Left ventricle myocardium inferior (tissue), 1 donor: Measurements from ENCODE around the gene ARMC8. TPM values are rescaled to one million over a fixed set of nuclear protein-coding genes. Genes with fewer than 3 reads are reported as not detected.

Source experiments
- DNase-seq: peaks from one replicate; pipeline ENCODE4 v3.0.0-alpha.2; 2020
- H3K27ac ChIP-seq: fragments of 200-600 bp; replicated peaks from 2 replicates; pipeline ENCODE4 v1.8.0; 2021
- H3K27me3 ChIP-seq: fragments of 200-600 bp; 2 replicates; pipeline ENCODE4 v1.8.0; 2021; ENCODE audit warnings: low read depth
- H3K36me3 ChIP-seq: fragments of 200-600 bp; 2 replicates; pipeline ENCODE4 v1.8.0; 2021
- H3K4me1 ChIP-seq: fragments of 200-600 bp; 2 replicates; pipeline ENCODE4 v1.8.0; 2021
- H3K4me3 ChIP-seq: fragments of 200-600 bp; 2 replicates; pipeline ENCODE4 v1.8.0; 2021; ENCODE audit warnings: mild to moderate bottlenecking, moderate library complexity
- H3K9me3 ChIP-seq: fragments of 200-600 bp; replicated peaks from 2 replicates; pipeline ENCODE4 v1.8.0; 2021
- CTCF ChIP-seq: fragments of 200-600 bp; IDR thresholded peaks from 2 replicates; pipeline ENCODE4 v1.8.0; 2021; ENCODE audit warnings: antibody characterized with exemption, mild to moderate bottlenecking, borderline replicate concordance
- intact Hi-C: fragments of 100-400 bp; cut with micrococcal nuclease; formaldehyde crosslinking; loops from one replicate; pipeline ENCODE4 v1.11.0; 2022
- total RNA-seq: library from RNA; stranded (reverse); fragmentation: NEBNext Ultra II Directional; extraction: Animal tissue kit (Norgen Biotek cat#: 25700); gene quantifications from one replicate; pipeline ENCODE4 v1.2.1, GENCODE V29; 2021
- donor health status: DM: no; HTN: yes; CAD: no; lungs with severe emphysema.

ARMC8 gene
- total RNA-seq, 1 donor from 2014 or later: 31.2 TPM

- TF ChIP-seq CTCF: no peak
- peaks cover 27% of the 10 kb centered on the region for H3K36me3 ChIP-seq
- H3K27ac ChIP-seq: no peak overlapping the region
- peaks cover 34% of the 10 kb centered on the region for H3K4me1 ChIP-seq
- no peaks in the 10 kb centered on the region for H3K9me3 ChIP-seq
- no peak for DNase-seq
- no peaks in the 10 kb centered on the region for H3K27me3 ChIP-seq
- H3K4me3 ChIP-seq: no peak overlapping the region
- intact Hi-C loops: no loop called here
Measured at GRCh38 chr3:138220788-138221187, 33.7 kb downstream of the ARMC8 start.

DNA sequence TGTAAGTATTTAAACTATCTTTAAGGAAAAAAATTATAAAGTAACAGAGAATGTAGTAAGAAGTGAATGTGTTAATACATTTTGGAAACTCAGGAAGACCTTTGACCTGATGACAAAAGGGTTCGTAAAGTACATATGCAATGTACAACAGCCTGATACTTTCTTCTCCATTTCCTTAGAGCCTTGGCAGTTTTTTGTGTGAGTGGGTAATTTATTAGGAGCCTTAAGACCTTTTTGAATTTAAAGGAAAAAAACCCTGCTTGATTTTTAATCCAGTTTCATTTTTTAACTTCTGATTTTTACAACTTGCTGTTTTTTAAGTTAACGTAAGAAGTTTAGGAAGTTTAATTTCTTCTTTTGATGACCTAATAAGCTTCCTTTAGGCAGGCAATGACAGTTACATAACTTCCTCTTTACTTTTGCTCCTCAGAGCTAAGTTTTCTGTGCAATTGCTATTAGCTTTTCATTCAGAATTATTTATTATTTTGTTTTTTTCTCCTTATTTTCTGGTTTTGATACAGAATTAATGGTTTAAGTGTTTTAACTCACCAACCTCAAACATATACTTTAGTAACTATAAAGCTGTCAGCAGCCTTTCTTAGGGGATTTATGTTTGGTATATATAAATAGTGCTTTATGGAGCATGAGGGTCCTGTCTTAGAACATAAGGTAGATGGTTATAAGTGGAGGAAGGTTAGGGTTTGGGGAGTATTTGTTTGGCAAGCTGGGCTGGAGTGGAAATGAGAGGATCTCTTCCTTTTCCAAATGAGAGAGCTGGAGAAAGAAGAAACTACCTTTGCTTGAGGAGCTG lies 35.2 kb downstream of the ARMC8 start:
- Histone ChIP-seq H3K9me3 (no peaks in the 10 kb centered on the region), H3K27me3 (no peaks in the 10 kb centered on the region), H3K36me3 (peaks cover 43% of the 10 kb centered on the region), H3K4me3 (no peak overlapping the region), H3K4me1 (peaks cover 32% of the 10 kb centered on the region), H3K27ac (peak overlapping the region; percentile 4)
- no peak for DNase-seq
- TF ChIP-seq CTCF: no peak
- intact Hi-C loops: no loop called here

- peaks cover 48% of the 10 kb centered on the region for H3K36me3 ChIP-seq
- DNase-seq: no peak
- H3K9me3 ChIP-seq: no peaks in the 10 kb centered on the region
- H3K27me3 ChIP-seq: no peaks in the 10 kb centered on the region
- H3K4me1 ChIP-seq: peaks cover 32% of the 10 kb centered on the region
- no peak overlapping the region for H3K4me3 ChIP-seq
- intact Hi-C loops: no loop called here
- H3K27ac ChIP-seq: peak overlapping the region; percentile 4
- no peak for TF ChIP-seq CTCF
Measured at GRCh38 chr3:138222942-138223287, 35.8 kb downstream of the ARMC8 start.

GRCh38 chr3:138227650-138228049 lies 40.5 kb downstream of the ARMC8 start:
- Histone ChIP-seq H3K4me1 (peaks cover 12% of the 10 kb centered on the region), H3K27me3 (no peaks in the 10 kb centered on the region), H3K27ac (no peak overlapping the region), H3K36me3 (peaks cover 91% of the 10 kb centered on the region), H3K4me3 (no peak overlapping the region), H3K9me3 (no peaks in the 10 kb centered on the region)
- no peak for TF ChIP-seq CTCF
- intact Hi-C loops: no loop called here
- DNase-seq: no peak

- intact Hi-C loops: no loop called here
- no peak for TF ChIP-seq CTCF
- no peaks in the 10 kb centered on the region for H3K27me3 ChIP-seq
- no peak overlapping the region for H3K27ac ChIP-seq
- peaks cover 87% of the 10 kb centered on the region for H3K36me3 ChIP-seq
- no peak for DNase-seq
- H3K4me3 ChIP-seq: no peak overlapping the region
- peaks cover 14% of the 10 kb centered on the region for H3K4me1 ChIP-seq
- H3K9me3 ChIP-seq: no peaks in the 10 kb centered on the region
Measured at GRCh38 chr3:138230525-138230924, 43.4 kb downstream of the ARMC8 start.
